GM23338 (cell line): ENCODE results near the gene AANAT. TPM values are rescaled to one million over a fixed set of nuclear protein-coding genes. Genes with fewer than 3 reads are reported as not detected.

Experiments used
- ATAC-seq: fragments of 200-7000 bp; cut with Tn5 transposase; 3 replicates; pipeline ENCODE4 v1.9.1; 2020
- DNase-seq: peaks from one replicate; pipeline ENCODE4 v3.0.0-alpha.2; 2015; ENCODE audit warnings: low spot score
- H2AFZ ChIP-seq: fragments of 200-600 bp; sonication (generic); 2 replicates; pipeline ENCODE4 v1.8.0; 2016; ENCODE audit warnings: antibody characterized with exemption, mild to moderate bottlenecking, moderate library complexity
- H3F3A ChIP-seq: fragments of 200-600 bp; sonication (generic); replicated peaks from 2 replicates; pipeline ENCODE4 v1.8.0; 2017; ENCODE audit warnings: antibody characterized with exemption, mixed run types, low read depth
- H3K27ac ChIP-seq: fragments of 200-600 bp; sonication (generic); 2 replicates; pipeline ENCODE4 v1.6.1; 2016; ENCODE audit warnings: low read depth
- H3K27me3 ChIP-seq: fragments of 200-600 bp; sonication (generic); 2 replicates; pipeline ENCODE4 v1.8.0; 2016; ENCODE audit warnings: mild to moderate bottlenecking, mixed run types, moderate library complexity; ENCODE audit not compliant: insufficient read depth
- H3K36me3 ChIP-seq: fragments of 200-600 bp; sonication (generic); 2 replicates; pipeline ENCODE4 v1.8.0; 2016; ENCODE audit warnings: mild to moderate bottlenecking; ENCODE audit not compliant: insufficient read depth
- H3K4me1 ChIP-seq: fragments of 200-600 bp; sonication (generic); 2 replicates; pipeline ENCODE4 v1.8.0; 2016; ENCODE audit warnings: mild to moderate bottlenecking, moderate library complexity; ENCODE audit not compliant: insufficient read depth
- H3K4me2 ChIP-seq: fragments of 200-600 bp; sonication (generic); 2 replicates; pipeline ENCODE4 v1.7.1; 2017; ENCODE audit warnings: mixed run types
- H3K4me3 ChIP-seq: fragments of 200-600 bp; sonication (generic); 2 replicates; pipeline ENCODE4 v1.6.1; 2016; ENCODE audit warnings: mixed run types
- H3K79me2 ChIP-seq: fragments of 200-600 bp; sonication (generic); replicated peaks from 2 replicates; pipeline ENCODE4 v1.8.0; 2017; ENCODE audit warnings: mild to moderate bottlenecking; ENCODE audit not compliant: insufficient read depth
- H3K9me2 ChIP-seq: fragments of 200-600 bp; sonication (generic); 2 replicates; pipeline ENCODE4 v1.8.0; 2017; ENCODE audit not compliant: insufficient read depth
- H4K20me1 ChIP-seq: fragments of 200-600 bp; sonication (generic); replicated peaks from 2 replicates; pipeline ENCODE4 v1.8.0; 2017; ENCODE audit warnings: mild to moderate bottlenecking; ENCODE audit not compliant: insufficient read depth
- H3K27ac Mint-ChIP-seq: 2 replicates; pipeline ENCODE4 v1.8.0; 2020; ENCODE audit warnings: inconsistent platforms, mild to moderate bottlenecking, moderate library complexity, mixed read lengths
- H3K27me3 Mint-ChIP-seq: 3 replicates; pipeline ENCODE4 v1.8.0; 2022; ENCODE audit warnings: low read depth, mild to moderate bottlenecking, moderate library complexity, mixed read lengths, inconsistent platforms; ENCODE audit not compliant: insufficient read depth, poor library complexity
- H3K36me3 Mint-ChIP-seq: 3 replicates; pipeline ENCODE4 v1.8.0; 2021; ENCODE audit warnings: low read depth, mild to moderate bottlenecking, inconsistent platforms, moderate library complexity, mixed read lengths
- H3K4me1 Mint-ChIP-seq: 3 replicates; pipeline ENCODE4 v1.8.0; 2020; ENCODE audit warnings: mild to moderate bottlenecking, inconsistent platforms, mixed read lengths
- H3K4me3 Mint-ChIP-seq: 3 replicates; pipeline ENCODE4 v1.8.0; 2021; ENCODE audit warnings: moderate library complexity, mild to moderate bottlenecking, inconsistent platforms, mixed read lengths
- H3K9me3 Mint-ChIP-seq: 3 replicates; pipeline ENCODE4 v1.8.0; 2020; ENCODE audit warnings: moderate library complexity, mild to moderate bottlenecking, inconsistent platforms, mixed read lengths
- CREB1 ChIP-seq: fragments of 250-450 bp; sonication (Bioruptor Pico); IDR thresholded peaks from 2 replicates; pipeline ENCODE4 v1.5.0; 2020; ENCODE audit warnings: low read depth, mild to moderate bottlenecking, moderate library complexity
- EZH2 ChIP-seq: fragments of 200-600 bp; sonication (generic); IDR thresholded peaks from one replicate; pipeline ENCODE4 v1.8.0; 2017; ENCODE audit warnings: antibody characterized with exemption, mild to moderate bottlenecking, low read depth; ENCODE audit not compliant: unreplicated experiment
- EZH2phosphoT487 ChIP-seq: fragments of 200-600 bp; sonication (generic); IDR thresholded peaks from one replicate; pipeline ENCODE4 v1.8.1; 2018; ENCODE audit warnings: antibody characterized with exemption; ENCODE audit not compliant: unreplicated experiment
- JUNB ChIP-seq: IDR thresholded peaks from one replicate; pipeline ENCODE4 v1.6.1; 2016; ENCODE audit warnings: antibody characterized with exemption; ENCODE audit not compliant: unreplicated experiment
- NANOG ChIP-seq: IDR thresholded peaks from 2 replicates; pipeline ENCODE4 v1.6.1; 2016; ENCODE audit warnings: antibody characterized with exemption, borderline replicate concordance
- POLR2AphosphoS5 ChIP-seq: IDR thresholded peaks from 2 replicates; pipeline ENCODE4 v1.6.1; 2016; ENCODE audit warnings: antibody characterized with exemption, low read depth
- STAT1 ChIP-seq: IDR thresholded peaks from one replicate; pipeline ENCODE4 v1.6.1; 2016; ENCODE audit warnings: antibody characterized with exemption; ENCODE audit not compliant: unreplicated experiment
- ZNF114 ChIP-seq: fragments of 250-450 bp; sonication (Bioruptor Pico); IDR thresholded peaks from 2 replicates; pipeline ENCODE4 v1.5.0; 2020; ENCODE audit warnings: mild to moderate bottlenecking, moderate library complexity
- ZNF331 ChIP-seq: fragments of 250-450 bp; sonication (Bioruptor Pico); IDR thresholded peaks from 2 replicates; pipeline ENCODE4 v1.5.0; 2020; ENCODE audit warnings: low read depth, mild to moderate bottlenecking, moderate library complexity
- polyA plus RNA-seq: library from polyadenylated mRNA; unstranded; fragments of >200 nt; fragmentation: Nextera tagmentation; extraction: Ambion mirVana; gene quantifications from 2 replicates; pipeline ENCODE4 v1.2.1, GENCODE V29; 2016
- total RNA-seq: library from RNA; depleted of rRNA; stranded (reverse); fragments of >200 nt; shearing (Covaris generic); gene quantifications from 2 replicates; pipeline ENCODE4 v1.2.3, GENCODE V29; 2014
- TF ChIP-seq, protein P1 (sequence below), 2 experiments: fragments of 200-600 bp in 1 of 2; sonication (generic) in 1 of 2; conservative IDR thresholded peaks; 2 replicates each; pipeline versions ENCODE4 v1.5.1 to v1.6.1; 2016 to 2017; ENCODE audit warnings: antibody characterized with exemption in 2 of 2, low read depth in 2 of 2, mild to moderate bottlenecking in 2 of 2, moderate library complexity in 1 of 2
- TF ChIP-seq, protein P2 (sequence below): IDR thresholded peaks from 2 replicates; pipeline ENCODE4 v1.6.1; 2016; ENCODE audit warnings: antibody characterized with exemption
- TF ChIP-seq, protein P3 (sequence below): fragments of 250-450 bp; sonication (Bioruptor Pico); IDR thresholded peaks from 2 replicates; pipeline ENCODE4 v1.5.0; 2020; ENCODE audit warnings: mild to moderate bottlenecking, moderate library complexity
- TF ChIP-seq, protein P4 (sequence below): IDR thresholded peaks from one replicate; pipeline ENCODE4 v1.6.1; 2018; ENCODE audit warnings: antibody characterized with exemption; ENCODE audit not compliant: unreplicated experiment

Gene AANAT
- total and polyA plus RNA-seq, 2 experiments from 2014 or later, result 0.28 to 1.0 TPM

DNA sequence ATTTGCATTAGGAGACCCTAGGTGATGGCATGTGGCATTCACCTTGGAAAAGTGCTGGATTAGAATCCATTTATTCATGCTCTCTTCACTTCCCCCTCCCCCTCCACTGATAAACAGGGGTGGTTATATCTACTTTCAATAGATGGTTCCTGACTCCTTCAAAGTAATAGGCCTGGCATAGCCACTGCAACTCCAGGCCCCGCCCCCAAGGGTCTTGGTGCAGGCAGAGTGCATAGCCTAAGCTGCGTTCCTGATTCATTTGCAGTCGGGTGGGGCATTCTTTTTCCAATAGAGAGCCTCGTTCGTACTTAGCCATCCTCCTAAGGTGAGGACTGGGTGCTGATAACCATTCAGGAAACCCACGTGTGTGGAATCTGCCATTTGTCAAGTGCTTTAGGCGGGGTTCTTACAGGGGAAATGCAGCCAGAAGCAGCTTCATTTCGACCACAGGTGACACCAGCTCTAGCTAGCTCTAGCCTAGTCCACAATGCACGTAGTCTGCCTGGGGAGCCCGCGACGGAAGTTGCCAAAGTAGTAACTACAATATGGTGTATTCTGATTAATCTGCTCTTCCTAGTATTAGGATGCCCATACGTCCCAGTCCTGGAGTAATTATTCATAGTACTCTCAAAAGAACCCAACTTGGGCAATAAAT, 25.6 kb upstream of the AANAT start:
- Histone ChIP-seq H3F3A (peaks cover 18% of the 10 kb centered on the region), H3K9me2 (no peaks in the 10 kb centered on the region), H3K79me2 (peaks cover 90% of the 10 kb centered on the region), H3K4me2 (peak overlapping the region; percentile 50), H3K27me3 (no peaks in the 10 kb centered on the region), H3K36me3 (no peaks in the 10 kb centered on the region), H3K4me1 (peaks cover 96% of the 10 kb centered on the region), H2AFZ (no peak overlapping the region), H3K27ac (peak overlapping the region; percentile 59; the same call in 1 of the 2 replicates), H3K4me3 (peak overlapping the region; percentile 2; the same call in 1 of the 2 replicates), H4K20me1 (peaks cover 27% of the 10 kb centered on the region)
- TF ChIP-seq, protein P1, sequence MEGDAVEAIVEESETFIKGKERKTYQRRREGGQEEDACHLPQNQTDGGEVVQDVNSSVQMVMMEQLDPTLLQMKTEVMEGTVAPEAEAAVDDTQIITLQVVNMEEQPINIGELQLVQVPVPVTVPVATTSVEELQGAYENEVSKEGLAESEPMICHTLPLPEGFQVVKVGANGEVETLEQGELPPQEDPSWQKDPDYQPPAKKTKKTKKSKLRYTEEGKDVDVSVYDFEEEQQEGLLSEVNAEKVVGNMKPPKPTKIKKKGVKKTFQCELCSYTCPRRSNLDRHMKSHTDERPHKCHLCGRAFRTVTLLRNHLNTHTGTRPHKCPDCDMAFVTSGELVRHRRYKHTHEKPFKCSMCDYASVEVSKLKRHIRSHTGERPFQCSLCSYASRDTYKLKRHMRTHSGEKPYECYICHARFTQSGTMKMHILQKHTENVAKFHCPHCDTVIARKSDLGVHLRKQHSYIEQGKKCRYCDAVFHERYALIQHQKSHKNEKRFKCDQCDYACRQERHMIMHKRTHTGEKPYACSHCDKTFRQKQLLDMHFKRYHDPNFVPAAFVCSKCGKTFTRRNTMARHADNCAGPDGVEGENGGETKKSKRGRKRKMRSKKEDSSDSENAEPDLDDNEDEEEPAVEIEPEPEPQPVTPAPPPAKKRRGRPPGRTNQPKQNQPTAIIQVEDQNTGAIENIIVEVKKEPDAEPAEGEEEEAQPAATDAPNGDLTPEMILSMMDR (conservative IDR thresholded peaks at IDR 0.05; ENCODE audit: low read depth in 2 of 2), result no peak
- TF ChIP-seq ZNF114 (no peak), POLR2AphosphoS5 (no peak), JUNB (no peak), STAT1 (no peak), ZNF331 (no peak), NANOG (no peak), EZH2 (no peak), CREB1 (CRISPR knock-in tag) (no peak), EZH2phosphoT487 (no peak)
- TF ChIP-seq, protein P2, sequence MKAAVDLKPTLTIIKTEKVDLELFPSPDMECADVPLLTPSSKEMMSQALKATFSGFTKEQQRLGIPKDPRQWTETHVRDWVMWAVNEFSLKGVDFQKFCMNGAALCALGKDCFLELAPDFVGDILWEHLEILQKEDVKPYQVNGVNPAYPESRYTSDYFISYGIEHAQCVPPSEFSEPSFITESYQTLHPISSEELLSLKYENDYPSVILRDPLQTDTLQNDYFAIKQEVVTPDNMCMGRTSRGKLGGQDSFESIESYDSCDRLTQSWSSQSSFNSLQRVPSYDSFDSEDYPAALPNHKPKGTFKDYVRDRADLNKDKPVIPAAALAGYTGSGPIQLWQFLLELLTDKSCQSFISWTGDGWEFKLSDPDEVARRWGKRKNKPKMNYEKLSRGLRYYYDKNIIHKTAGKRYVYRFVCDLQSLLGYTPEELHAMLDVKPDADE, result no peak
- TF ChIP-seq, protein P3, sequence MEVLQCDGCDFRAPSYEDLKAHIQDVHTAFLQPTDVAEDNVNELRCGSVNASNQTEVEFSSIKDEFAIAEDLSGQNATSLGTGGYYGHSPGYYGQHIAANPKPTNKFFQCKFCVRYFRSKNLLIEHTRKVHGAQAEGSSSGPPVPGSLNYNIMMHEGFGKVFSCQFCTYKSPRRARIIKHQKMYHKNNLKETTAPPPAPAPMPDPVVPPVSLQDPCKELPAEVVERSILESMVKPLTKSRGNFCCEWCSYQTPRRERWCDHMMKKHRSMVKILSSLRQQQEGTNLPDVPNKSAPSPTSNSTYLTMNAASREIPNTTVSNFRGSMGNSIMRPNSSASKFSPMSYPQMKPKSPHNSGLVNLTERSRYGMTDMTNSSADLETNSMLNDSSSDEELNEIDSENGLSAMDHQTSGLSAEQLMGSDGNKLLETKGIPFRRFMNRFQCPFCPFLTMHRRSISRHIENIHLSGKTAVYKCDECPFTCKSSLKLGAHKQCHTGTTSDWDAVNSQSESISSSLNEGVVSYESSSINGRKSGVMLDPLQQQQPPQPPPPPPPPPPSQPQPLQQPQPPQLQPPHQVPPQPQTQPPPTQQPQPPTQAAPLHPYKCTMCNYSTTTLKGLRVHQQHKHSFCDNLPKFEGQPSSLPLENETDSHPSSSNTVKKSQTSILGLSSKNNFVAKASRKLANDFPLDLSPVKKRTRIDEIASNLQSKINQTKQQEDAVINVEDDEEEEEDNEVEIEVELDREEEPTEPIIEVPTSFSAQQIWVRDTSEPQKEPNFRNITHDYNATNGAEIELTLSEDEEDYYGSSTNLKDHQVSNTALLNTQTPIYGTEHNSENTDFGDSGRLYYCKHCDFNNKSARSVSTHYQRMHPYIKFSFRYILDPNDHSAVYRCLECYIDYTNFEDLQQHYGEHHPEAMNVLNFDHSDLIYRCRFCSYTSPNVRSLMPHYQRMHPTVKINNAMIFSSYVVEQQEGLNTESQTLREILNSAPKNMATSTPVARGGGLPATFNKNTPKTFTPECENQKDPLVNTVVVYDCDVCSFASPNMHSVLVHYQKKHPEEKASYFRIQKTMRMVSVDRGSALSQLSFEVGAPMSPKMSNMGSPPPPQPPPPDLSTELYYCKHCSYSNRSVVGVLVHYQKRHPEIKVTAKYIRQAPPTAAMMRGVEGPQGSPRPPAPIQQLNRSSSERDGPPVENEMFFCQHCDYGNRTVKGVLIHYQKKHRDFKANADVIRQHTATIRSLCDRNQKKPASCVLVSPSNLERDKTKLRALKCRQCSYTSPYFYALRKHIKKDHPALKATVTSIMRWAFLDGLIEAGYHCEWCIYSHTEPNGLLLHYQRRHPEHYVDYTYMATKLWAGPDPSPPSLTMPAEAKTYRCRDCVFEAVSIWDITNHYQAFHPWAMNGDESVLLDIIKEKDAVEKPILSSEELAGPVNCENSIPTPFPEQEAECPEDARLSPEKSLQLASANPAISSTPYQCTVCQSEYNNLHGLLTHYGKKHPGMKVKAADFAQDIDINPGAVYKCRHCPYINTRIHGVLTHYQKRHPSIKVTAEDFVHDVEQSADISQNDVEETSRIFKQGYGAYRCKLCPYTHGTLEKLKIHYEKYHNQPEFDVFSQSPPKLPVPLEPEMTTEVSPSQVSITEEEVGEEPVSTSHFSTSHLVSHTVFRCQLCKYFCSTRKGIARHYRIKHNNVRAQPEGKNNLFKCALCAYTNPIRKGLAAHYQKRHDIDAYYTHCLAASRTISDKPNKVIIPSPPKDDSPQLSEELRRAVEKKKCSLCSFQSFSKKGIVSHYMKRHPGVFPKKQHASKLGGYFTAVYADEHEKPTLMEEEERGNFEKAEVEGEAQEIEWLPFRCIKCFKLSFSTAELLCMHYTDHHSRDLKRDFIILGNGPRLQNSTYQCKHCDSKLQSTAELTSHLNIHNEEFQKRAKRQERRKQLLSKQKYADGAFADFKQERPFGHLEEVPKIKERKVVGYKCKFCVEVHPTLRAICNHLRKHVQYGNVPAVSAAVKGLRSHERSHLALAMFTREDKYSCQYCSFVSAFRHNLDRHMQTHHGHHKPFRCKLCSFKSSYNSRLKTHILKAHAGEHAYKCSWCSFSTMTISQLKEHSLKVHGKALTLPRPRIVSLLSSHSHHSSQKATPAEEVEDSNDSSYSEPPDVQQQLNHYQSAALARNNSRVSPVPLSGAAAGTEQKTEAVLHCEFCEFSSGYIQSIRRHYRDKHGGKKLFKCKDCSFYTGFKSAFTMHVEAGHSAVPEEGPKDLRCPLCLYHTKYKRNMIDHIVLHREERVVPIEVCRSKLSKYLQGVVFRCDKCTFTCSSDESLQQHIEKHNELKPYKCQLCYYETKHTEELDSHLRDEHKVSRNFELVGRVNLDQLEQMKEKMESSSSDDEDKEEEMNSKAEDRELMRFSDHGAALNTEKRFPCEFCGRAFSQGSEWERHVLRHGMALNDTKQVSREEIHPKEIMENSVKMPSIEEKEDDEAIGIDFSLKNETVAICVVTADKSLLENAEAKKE (CRISPR knock-in tag), result no peak
- TF ChIP-seq, protein P4, sequence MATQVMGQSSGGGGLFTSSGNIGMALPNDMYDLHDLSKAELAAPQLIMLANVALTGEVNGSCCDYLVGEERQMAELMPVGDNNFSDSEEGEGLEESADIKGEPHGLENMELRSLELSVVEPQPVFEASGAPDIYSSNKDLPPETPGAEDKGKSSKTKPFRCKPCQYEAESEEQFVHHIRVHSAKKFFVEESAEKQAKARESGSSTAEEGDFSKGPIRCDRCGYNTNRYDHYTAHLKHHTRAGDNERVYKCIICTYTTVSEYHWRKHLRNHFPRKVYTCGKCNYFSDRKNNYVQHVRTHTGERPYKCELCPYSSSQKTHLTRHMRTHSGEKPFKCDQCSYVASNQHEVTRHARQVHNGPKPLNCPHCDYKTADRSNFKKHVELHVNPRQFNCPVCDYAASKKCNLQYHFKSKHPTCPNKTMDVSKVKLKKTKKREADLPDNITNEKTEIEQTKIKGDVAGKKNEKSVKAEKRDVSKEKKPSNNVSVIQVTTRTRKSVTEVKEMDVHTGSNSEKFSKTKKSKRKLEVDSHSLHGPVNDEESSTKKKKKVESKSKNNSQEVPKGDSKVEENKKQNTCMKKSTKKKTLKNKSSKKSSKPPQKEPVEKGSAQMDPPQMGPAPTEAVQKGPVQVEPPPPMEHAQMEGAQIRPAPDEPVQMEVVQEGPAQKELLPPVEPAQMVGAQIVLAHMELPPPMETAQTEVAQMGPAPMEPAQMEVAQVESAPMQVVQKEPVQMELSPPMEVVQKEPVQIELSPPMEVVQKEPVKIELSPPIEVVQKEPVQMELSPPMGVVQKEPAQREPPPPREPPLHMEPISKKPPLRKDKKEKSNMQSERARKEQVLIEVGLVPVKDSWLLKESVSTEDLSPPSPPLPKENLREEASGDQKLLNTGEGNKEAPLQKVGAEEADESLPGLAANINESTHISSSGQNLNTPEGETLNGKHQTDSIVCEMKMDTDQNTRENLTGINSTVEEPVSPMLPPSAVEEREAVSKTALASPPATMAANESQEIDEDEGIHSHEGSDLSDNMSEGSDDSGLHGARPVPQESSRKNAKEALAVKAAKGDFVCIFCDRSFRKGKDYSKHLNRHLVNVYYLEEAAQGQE, result no peak
- Mint-ChIP-seq H3K9me3 (no peaks in the 10 kb centered on the region), H3K27ac (peak overlapping the region; percentile 77), H3K27me3 (peaks cover 14% of the 10 kb centered on the region), H3K4me3 (peak overlapping the region; percentile 41; the same call in 1 of the 3 replicates), H3K4me1 (peaks cover 86% of the 10 kb centered on the region), H3K36me3 (peaks cover 8% of the 10 kb centered on the region)
- peak; percentile 44 for ATAC-seq
- peak; percentile 65 for DNase-seq
